NT2/D1 (cell line): ENCODE measurements around the gene GNB2.
"Not testable (repeated sequence)": the region's sequence is repeated elsewhere in the genome, so short reads cannot be mapped to it uniquely, and the experiment has no call there.

Experiments
- YY1 ChIP-seq: IDR thresholded peaks from 2 replicates; pipeline ENCODE4 v1.6.1; 2011; ENCODE audit not compliant: insufficient read length, insufficient read depth
- ZNF274 ChIP-seq: IDR thresholded peaks from 2 replicates; pipeline ENCODE4 v1.6.1; 2011; ENCODE audit warnings: mild to moderate bottlenecking, low read depth, low read length

DNA sequence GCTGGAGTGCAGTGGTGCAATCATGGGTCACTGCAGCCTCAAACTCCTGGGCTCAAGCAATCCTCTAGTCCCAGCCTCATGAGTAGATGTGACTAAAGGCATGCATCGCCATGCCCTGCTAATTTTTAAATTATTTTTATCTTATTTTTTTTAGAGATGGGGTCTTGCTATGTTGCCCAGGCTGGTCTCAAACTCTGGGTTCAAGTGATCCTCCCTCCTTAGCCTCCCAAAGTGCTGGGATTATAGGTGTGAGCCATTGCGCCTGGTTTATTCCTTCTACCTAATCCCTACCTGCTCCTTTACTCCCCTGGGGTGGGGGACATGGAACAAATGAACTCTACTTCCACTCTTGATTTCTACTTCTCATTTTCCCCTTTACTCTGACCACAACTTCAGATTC lies 50.8 kb downstream of the GNB2 start:
- TF ChIP-seq YY1, ZNF274: not testable (repeated sequence)
